GM10847 (cell line): ENCODE data around the gene GPATCH8.

Experiments used
- POLR2A ChIP-seq: IDR thresholded peaks from 2 replicates; pipeline ENCODE4 v1.6.1; 2011; ENCODE audit not compliant: insufficient read length; ENCODE audit errors: extremely low read depth

GPATCH8 gene

DNA sequence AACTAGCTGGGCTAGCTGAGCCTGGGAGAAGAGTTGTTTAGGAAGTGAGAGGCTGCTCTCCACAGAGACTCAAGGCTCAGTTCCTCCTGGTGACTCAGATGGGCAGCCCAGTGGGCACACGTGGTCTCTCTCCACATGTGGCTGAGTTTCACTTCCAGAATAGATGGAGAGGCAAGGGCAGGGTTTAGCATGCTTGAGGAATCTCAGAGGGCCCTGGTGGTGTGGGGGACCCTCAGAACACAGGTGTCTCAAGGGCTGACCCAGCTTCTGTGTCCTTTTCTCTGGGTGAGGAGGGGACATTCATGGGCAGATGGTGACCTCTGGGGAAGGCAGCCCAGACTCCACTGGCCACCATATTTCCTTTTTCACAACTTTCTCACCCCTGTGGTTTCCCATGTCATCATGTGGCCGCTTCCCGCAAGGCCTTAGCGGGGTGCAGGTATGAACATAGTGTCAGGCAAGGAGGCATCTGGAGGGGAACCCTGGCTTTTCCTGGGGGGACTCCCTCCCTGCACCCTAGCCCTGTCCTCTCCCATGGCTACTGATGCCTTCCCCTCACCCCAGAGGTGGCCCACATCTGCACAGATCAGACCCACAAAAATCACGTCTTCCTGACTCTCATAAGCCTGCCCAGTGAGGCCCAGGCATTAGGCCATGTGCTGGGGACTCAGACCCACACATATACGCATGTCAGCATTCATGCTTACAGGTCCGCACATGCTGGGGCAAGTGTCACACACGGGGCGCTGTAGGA, 154.8 kb downstream of the GPATCH8 start:
- TF ChIP-seq POLR2A: no peak
